ENCODE data around the gene ASIC1. TPM values are rescaled to one million over a fixed set of nuclear protein-coding genes. Genes with fewer than 3 reads are reported as not detected.

The ASIC1 gene
- total RNA-seq, 1 donor from 2014 or later: 25.0 TPM

- Mint-ChIP-seq H3K36me3 (ENCODE audit: low read depth) (peaks cover 5% of the 10 kb centered on the region), H3K4me3 (no peak overlapping the region), H3K27ac (ENCODE audit: unreplicated experiment) (no peak overlapping the region), H3K27me3 (ENCODE audit: low read depth) (no peaks in the 10 kb centered on the region), H3K4me1 (peaks cover 32% of the 10 kb centered on the region), H3K9me3 (no peaks in the 10 kb centered on the region)
- no peak for DNase-seq (ENCODE audit: low read depth, low spot score)
- no peak for TF ChIP-seq CTCF (conservative IDR thresholded peaks at IDR 0.05)
Observed at GRCh38 chr12:50018154-50018553, 39.2 kb upstream of the ASIC1 start.

- no peak for TF ChIP-seq CTCF (conservative IDR thresholded peaks at IDR 0.05)
- H3K4me1 Mint-ChIP-seq: peaks cover 35% of the 10 kb centered on the region
- no peak overlapping the region for H3K27ac Mint-ChIP-seq (ENCODE audit: unreplicated experiment)
- DNase-seq (ENCODE audit: low read depth, low spot score): no peak
- H3K36me3 Mint-ChIP-seq (ENCODE audit: low read depth): no peaks in the 10 kb centered on the region
- H3K9me3 Mint-ChIP-seq: no peaks in the 10 kb centered on the region
- no peaks in the 10 kb centered on the region for H3K27me3 Mint-ChIP-seq (ENCODE audit: low read depth)
- no peak overlapping the region for H3K4me3 Mint-ChIP-seq
Observed at GRCh38 chr12:50018968-50019367, 38.4 kb upstream of the ASIC1 start.

- no peak overlapping the region for H3K4me3 Mint-ChIP-seq
- no peak overlapping the region for H3K27ac Mint-ChIP-seq (ENCODE audit: unreplicated experiment)
- H3K36me3 Mint-ChIP-seq (ENCODE audit: low read depth): no peaks in the 10 kb centered on the region
- H3K4me1 Mint-ChIP-seq: peaks cover 41% of the 10 kb centered on the region
- DNase-seq (ENCODE audit: low read depth, low spot score): no peak
- H3K27me3 Mint-ChIP-seq (ENCODE audit: low read depth): no peaks in the 10 kb centered on the region
- no peak for TF ChIP-seq CTCF (conservative IDR thresholded peaks at IDR 0.05)
- H3K9me3 Mint-ChIP-seq: no peaks in the 10 kb centered on the region
Observed at GRCh38 chr12:50019524-50019923, 37.9 kb upstream of the ASIC1 start.

GRCh38 chr12:50021031-50021430 lies 36.4 kb upstream of the ASIC1 start:
- DNase-seq (ENCODE audit: low read depth, low spot score): no peak
- Mint-ChIP-seq H3K4me1 (peaks cover 49% of the 10 kb centered on the region), H3K27ac (ENCODE audit: unreplicated experiment) (no peak overlapping the region), H3K36me3 (ENCODE audit: low read depth) (peaks cover 2% of the 10 kb centered on the region), H3K9me3 (peaks cover 2% of the 10 kb centered on the region), H3K4me3 (peak overlapping the region; percentile 1), H3K27me3 (ENCODE audit: low read depth) (no peaks in the 10 kb centered on the region)
- no peak for TF ChIP-seq CTCF (conservative IDR thresholded peaks at IDR 0.05)

- Mint-ChIP-seq H3K4me1 (peaks cover 45% of the 10 kb centered on the region), H3K4me3 (peak overlapping the region; percentile 97)
Observed at GRCh38 chr12:50022903-50023302, 34.5 kb upstream of the ASIC1 start.

More at GRCh38 chr12:50022903-50023302, 34.5 kb upstream of the ASIC1 start:
- Mint-ChIP-seq H3K36me3 (ENCODE audit: low read depth) (peaks cover 2% of the 10 kb centered on the region), H3K9me3 (peaks cover 2% of the 10 kb centered on the region), H3K27me3 (ENCODE audit: low read depth) (no peaks in the 10 kb centered on the region), H3K27ac (ENCODE audit: unreplicated experiment) (no peak overlapping the region)
- no peak for DNase-seq (ENCODE audit: low read depth, low spot score)
- TF ChIP-seq CTCF (conservative IDR thresholded peaks at IDR 0.05): no peak

All from neural crest cell (in vitro differentiated cells).